Measurements from ENCODE around the gene ABCA6. TPM values are rescaled to one million over a fixed set of nuclear protein-coding genes. Genes with fewer than 3 reads are reported as not detected.

Gene ABCA6
- total and polyA plus RNA-seq, 2 of the 13 experiments (the other 11 are each of a cell fraction or from before 2014, with no cell fraction given) = 0.05 to 0.11 TPM

GRCh38 chr17:69050999-69051775 is 90.5 kb downstream of the ABCA6 start (continued):
- TF ChIP-seq TOPORS (CRISPR knock-in tag; IDR thresholded peaks at IDR 0.05) (no peak), DMAP1 (CRISPR knock-in tag; IDR thresholded peaks at IDR 0.05) (no peak), MLX (CRISPR knock-in tag; IDR thresholded peaks at IDR 0.05) (0 out of 2 replicates have a peak, but pooled peaks have one; percentile 39), ZNF367 (CRISPR knock-in tag; IDR thresholded peaks at IDR 0.05; ENCODE audit: borderline replicate concordance) (no peak), ZNF510 (CRISPR knock-in tag; IDR thresholded peaks at IDR 0.05; ENCODE audit: low read depth) (no peak), ZFY (CRISPR knock-in tag; IDR thresholded peaks at IDR 0.05) (no peak), TFDP2 (CRISPR knock-in tag; IDR thresholded peaks at IDR 0.05) (no peak), REL (CRISPR knock-in tag; conservative IDR thresholded peaks at IDR 0.05) (no peak), PHF20 (CRISPR knock-in tag; IDR thresholded peaks at IDR 0.05) (no peak), ZNF546 (CRISPR knock-in tag; conservative IDR thresholded peaks at IDR 0.05) (no peak), ZBTB2 (CRISPR knock-in tag; IDR thresholded peaks at IDR 0.05; ENCODE audit: low read depth) (no peak), NCOA2 (CRISPR knock-in tag; IDR thresholded peaks at IDR 0.05) (peak; percentile 83), ZNF441 (CRISPR knock-in tag; IDR thresholded peaks at IDR 0.05; ENCODE audit: borderline replicate concordance) (no peak), ZBTB34 (CRISPR knock-in tag; IDR thresholded peaks at IDR 0.05) (no peak), ZNF503 (CRISPR knock-in tag; IDR thresholded peaks at IDR 0.05) (no peak), HOXA3 (CRISPR knock-in tag; IDR thresholded peaks at IDR 0.05) (no peak), SMAD9 (CRISPR knock-in tag; IDR thresholded peaks at IDR 0.05) (no peak), ZNF850 (CRISPR knock-in tag; conservative IDR thresholded peaks at IDR 0.05) (no peak), ZNF615 (CRISPR knock-in tag; IDR thresholded peaks at IDR 0.05; ENCODE audit: borderline replicate concordance) (no peak), HOXA7 (CRISPR knock-in tag; IDR thresholded peaks at IDR 0.05) (no peak), DBP (CRISPR knock-in tag; IDR thresholded peaks at IDR 0.05; ENCODE audit: not compliant biosample characterization) (no peak), ZMYM2 (CRISPR knock-in tag; IDR thresholded peaks at IDR 0.05) (0 out of 2 replicates have a peak, but pooled peaks have one; percentile 36), ZNF136 (CRISPR knock-in tag; IDR thresholded peaks at IDR 0.05; ENCODE audit: low read depth) (no peak), SKI (IDR thresholded peaks at IDR 0.05; ENCODE audit: partially characterized antibody) (no peak)

Data from HepG2 (cell line).